A549 (cell line): ENCODE data around the gene TNRC18.

ENCODE experiments used
- CTCF ChIP-seq: fragments of >200 bp; sonication (Bioruptor Twin); formaldehyde crosslinking; IDR thresholded peaks from 3 replicates; pipeline ENCODE4 v1.5.1; 2016
- JUNB ChIP-seq: fragments of >200 bp; sonication (Bioruptor Twin); formaldehyde crosslinking; IDR thresholded peaks from 2 replicates; pipeline ENCODE4 v1.6.1; 2016
- RAD21 ChIP-seq, 2 experiments: fragments of >200 bp in 1 of 2; sonication (Bioruptor Twin) in 1 of 2; formaldehyde crosslinking in 1 of 2; IDR thresholded peaks in 1 of 2; conservative IDR thresholded peaks in 1 of 2; 2 replicates in 1 of 2; 3 replicates in 1 of 2; pipeline ENCODE4 v1.6.1; 2012 to 2018; ENCODE audit warnings: inconsistent platforms in 1 of 2
- REST ChIP-seq: fragments of 200-600 bp; sonication (generic); IDR thresholded peaks from 2 replicates; pipeline ENCODE4 v1.6.1; 2016; ENCODE audit warnings: antibody characterized with exemption, mild to moderate bottlenecking, moderate library complexity
- USF2 ChIP-seq: fragments of 450-650 bp; IDR thresholded peaks from 2 replicates; pipeline ENCODE4 v1.6.1; 2014; ENCODE audit warnings: antibody characterized with exemption

GRCh38 chr7:5382281-5382892 lies 41.2 kb downstream of the TNRC18 start:
- TF ChIP-seq CTCF (no peak), JUNB (no peak), REST (no peak), USF2 (no peak), RAD21 (conservative IDR thresholded peaks at IDR 0.05 in 1 of 2, IDR thresholded peaks at IDR 0.05 in 1 of 2) (no peak)
